Hypothalamus (tissue), 51 donors: ENCODE results near the gene LYSMD4.
A peak's percentile ranks its signal among the peaks of the same experiment; 100 is the strongest.

Experiments
- DNase-seq, 51 donors: peaks; one replicate each; lab custom pipeline; 2025; lab: John Stamatoyannopoulos, UW

LYSMD4 gene

DNA sequence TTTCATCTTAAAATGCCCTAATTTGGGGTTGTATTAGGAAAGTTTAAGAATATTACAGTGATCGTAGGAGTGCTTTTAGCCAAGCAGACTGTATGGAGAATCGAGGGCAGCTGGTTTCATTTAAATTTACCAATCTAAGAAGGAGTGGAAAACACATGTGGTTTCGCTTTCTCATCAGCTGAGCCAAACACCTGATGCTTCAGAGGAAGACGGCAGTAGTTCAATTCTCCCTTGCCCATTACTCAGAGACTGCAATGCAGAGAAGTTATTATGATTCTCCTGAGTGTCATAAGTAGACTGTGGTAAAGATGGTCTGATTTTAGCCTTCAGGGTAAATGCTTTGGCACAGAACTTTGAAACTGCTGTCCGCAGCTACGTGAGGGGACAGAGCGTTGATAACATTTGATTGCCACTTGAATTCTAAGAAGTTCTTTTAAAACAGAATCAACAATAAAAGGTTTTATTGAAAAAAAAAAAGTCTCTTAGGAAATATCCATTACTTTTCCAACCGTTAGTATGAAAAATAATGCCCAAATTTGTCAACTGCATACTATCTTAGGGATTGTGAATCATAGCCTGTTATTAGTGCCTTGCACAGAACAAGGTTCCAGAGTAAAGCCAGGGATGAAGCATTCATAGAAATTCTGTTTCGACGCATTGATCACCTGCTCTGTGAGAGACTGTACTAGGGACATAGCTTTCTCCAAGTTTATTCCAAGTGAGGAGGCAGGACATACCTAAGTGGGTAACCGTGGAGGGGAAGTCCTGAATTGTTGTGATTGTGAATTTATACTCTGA, 25.6 kb downstream of the LYSMD4 start:
- DNase-seq: no peak

DNA sequence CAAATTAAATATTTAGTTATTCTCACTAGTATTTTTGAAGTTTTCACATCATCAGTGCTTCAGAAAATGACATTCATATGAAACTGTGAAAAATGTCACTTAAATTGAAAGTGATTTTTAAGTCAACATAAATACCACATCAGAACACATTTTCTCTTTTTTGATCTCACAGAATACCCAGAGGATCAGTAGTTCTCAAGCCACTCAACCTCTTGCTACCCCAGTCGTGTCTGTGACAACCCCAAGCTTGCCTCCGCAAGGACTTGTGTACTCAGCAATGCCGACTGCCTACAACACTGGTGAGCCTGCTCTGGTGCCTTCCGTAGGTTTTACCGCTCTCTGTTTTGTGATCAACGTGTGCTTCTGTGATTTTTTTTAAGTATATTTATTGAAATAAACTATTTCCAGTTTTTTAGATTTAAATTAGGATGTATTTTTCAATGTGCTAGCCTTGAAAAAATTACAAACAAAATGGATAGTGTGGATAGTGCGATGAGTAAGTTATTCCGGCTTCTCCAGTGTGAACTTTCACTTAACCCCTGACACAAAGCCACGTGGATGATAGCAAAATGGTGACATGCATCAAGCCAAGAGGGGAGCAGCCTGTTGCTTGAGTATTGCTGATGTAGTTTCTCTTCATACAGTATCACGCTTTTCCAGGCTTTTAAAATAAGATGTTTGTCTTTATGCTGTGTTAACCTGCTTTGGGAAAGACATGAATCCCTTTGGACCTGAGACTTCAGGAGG, 26.5 kb downstream of the LYSMD4 start:
- no peak for DNase-seq

DNA sequence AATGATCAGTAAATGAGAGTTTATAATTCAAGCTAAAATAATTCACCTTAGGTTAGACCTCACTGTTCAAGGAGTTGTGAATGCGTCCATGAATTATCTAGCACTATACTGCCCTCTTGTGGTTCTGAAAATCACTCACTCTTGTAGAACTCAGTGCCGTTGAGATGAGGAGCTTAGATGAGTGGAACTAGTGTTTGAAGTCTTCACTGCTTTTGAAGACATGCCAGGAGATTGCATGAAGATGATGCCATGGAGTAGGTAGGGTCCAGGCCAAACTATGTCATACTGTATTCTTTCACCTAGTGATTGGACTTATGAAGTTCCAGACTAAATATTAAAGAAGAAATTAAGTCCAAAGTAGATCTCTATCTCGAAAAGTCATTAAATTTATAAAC, 28.8 kb downstream of the LYSMD4 start:
- peak in 8 of 51 donors; percentile 14 to 71 (median 27) for DNase-seq

DNA sequence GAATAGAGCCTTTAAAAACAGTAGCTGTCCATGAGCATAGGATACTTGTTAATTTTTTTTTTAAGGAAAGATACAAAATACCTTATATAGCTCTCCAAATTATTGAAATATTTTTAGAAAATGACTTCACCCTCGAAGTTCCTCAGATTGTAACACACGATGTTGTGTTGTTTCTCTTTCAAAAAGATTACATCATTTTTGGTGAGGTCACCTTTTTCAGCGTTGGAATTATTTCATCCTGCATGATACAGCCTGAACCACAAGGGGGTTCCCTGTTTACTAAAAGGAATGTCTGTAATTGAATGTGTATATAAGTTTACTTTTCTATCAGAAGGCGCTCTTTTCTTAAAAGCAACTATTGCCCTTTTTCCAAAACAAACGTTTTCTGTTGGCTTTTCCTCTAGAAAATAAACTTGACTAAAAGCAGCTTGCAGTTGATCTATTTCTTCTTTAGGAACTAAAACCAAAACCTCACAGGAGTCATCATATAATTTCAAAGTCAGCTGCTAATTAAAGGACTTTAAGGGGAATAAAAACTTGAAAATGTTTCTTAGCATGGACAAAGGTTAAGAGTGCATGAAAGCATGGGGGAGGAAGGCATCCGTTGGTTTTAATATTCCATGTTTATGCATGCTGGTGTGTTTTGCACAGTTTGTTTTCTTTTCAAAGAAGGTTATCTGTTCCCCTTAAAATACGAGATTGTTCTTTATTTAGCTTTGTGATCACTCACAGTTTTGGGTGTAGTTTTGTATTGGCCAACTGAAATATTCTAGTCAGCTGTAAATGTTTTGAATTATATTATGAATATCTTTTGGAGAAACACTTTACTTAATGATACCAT, 29.4 kb downstream of the LYSMD4 start:
- peak in 1 of 51 donors; percentile 54 for DNase-seq

DNA sequence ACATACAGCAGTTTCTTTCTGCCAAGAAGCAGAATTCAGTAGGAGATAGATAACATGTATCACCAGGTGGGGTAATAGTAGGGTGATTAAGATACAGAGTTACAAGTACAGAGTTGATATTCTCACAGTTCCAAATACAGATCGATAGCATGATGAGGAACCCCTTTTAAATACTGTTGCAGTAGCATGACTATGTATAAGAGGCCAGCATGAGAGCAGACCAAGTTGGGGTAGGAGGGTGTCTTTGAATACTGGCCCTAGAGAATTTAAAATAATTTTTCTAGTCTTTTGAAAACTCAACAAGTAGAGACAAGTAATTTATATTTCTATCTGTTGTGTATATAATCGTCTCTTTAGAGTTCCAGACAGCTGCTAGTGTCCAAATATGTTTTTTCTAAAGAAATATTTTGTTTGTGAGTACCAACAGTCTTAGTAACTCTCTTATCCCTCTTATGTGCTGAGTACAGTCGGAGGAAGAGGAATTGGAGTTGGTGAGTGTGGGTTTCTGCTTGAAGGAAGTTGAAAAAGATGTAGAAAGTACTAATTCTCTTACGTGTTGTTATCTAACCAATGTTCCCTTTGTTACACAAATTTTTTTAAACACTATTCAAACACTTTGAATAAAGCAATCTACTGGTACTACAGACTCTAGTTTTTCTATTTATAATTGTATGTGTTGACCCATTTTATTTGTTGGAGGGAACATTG, 30.2 kb downstream of the LYSMD4 start:
- DNase-seq: no peak

DNA sequence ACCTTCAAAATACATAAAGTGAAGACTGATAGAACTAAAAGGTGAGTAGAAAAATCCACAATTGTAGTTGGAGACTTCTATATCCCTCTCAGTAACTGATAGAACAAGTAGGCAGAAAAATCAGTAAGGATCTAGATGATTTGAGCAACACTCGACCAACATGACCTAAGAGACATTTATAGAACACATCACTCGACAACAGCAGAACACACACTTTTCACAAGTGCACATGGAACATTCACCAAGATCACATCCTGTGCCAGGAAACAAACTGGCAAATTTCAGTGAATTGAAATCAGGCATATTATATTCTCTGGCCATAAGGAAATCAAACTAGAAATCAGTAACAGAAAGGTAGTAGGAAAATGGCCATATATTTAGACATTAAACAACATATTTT, 37.1 kb downstream of the LYSMD4 start:
- DNase-seq: no peak

DNA sequence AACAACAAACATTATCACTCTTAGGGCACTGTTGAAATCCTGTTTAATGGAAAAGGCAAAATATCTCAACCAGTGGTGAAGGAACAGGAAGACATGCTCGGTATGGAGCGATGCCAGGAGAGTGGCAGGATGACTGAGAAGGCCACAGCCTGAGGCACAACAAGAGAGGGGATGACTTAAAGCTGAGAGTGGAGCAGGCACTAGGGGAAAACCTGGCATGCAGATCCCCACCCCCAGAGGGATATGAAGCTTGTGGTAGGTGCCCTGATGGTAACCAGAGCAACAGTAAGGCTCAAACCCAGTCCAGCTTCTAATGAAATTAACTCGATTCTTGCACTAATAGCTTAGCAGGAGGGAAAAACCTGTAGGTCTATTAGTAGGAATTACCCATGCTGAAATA, 40.4 kb downstream of the LYSMD4 start:
- DNase-seq: no peak

DNA sequence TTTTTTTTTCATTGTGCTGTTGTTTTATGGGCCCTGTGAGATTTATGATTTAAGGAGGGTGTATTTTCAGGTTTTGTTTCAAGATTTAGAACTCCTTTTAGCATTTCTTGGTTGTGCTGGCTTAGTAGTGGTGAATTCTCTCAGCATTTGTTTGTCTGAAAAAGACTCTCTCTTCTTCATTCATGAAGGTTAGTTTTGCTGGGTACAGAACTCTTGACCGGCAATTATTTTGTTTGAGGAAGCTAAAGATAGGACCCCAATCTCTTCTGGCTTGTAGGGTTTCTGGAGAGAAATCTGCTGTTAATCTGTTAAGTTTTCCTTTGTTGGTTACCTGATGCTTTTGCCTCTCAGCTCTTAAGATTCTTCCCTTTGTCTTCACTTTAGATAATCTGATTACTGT, 46.9 kb downstream of the LYSMD4 start:
- no peak for DNase-seq

DNA sequence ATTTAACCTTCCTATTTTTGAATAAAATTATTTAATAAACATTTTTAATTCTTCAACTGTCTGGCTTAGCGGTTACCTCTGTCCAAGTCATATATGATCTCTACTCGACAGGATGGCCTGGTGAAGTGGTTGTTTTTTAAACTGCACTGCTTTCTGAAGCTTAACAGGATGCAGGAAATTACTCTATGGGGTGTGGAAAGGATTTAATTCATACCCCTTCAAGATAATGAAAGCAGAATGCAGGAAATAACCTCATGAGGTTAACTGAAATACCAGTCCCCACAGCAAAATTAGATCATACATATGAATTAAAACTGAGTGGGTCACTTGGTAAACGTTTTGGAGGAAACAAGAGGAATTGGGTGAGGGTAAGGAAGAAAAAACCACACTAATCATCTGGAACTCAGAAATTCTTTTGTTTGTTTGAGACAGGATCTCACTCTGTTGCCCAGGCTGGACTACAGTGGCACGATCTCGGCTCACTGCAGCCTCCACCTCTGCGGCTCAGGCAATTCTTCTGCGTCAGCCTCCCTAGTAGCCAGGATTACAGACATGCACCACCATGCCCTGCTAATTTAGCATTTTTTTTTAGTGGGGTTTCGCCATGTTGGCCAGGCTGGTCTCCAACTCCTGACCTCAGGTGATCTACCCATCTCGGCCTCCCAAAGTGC, 50.1 kb downstream of the LYSMD4 start:
- no peak for DNase-seq

DNA sequence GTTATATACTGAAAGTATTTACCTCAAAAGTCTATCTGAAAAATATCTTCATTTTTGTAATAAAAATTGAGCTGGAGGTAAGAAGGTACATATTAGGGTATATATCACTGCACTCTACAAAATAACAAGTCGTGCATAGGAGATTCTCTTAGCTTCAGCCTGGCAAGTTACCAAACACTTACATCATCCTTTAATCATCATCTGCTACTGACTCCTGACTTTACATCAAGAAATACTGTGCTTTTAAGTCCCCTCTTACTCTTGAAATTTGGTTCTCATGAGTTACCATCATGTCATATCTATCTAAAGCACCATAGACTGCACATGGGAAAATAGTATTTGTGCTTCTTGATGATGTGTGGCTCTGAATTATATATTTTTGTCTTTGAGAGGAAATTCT, 50.8 kb downstream of the LYSMD4 start:
- DNase-seq: no peak

DNA sequence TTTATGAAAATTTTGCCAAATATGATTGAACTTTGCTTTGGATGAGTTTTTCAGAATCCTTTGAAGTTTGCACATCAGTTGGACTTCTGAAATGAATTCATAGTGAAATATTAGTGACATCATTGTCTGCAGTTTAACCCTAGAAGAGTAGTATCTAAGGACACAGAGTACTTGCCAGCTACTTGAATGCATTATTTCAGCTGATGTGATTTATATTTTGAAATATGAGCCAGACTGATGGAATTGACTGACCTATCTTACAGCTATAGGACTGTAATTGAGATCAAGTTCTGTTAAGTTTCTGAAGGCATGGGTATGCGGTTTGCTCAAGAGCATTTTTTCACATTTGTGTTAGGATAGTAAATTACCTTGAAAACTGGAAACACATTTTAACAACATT, 51.2 kb downstream of the LYSMD4 start:
- no peak for DNase-seq

DNA sequence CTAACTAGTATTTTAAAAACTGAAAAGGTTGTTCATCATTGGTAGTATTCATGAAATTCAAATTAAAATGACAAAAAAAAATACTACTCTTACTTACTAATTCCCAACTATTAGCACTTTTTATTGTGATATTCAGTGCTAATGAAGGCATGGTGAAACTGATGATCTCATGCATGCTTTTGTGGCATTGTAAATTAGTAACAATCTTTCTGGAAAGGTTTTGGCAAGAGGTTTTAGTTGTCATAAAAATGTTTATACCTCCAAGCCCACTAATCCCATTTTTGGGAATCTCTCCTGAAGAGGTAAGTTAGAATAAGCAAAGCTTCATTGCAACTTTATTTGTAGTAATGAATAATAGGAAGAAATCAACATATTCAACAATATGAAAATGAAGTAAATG, 53.0 kb downstream of the LYSMD4 start:
- no peak for DNase-seq

DNA sequence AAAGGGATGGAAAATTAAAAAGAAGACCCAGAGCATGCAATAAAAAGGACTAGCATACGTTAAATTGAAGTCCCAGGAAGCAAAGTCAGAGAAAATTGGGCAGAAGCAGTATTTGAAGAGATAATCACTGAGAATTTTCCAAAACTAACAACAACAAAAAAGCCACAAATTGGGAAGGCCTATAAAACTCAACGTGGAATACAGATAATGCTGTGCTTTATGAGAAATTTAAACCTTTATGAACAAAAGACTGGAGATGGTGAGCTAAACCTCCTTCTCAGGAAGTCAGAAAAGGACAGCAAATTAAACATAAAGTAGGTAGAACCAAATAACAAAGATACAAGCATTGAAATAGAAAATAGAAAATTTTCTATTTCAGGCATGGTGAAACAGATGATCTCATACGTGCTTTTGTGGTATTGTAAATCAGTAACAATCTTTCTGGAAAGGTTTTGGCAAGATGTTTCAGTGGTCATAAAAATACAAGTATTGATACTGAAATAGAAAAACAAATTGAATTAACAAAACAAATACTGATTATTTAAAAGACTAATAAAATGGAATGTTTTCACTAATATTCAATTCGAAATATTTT, 55.6 kb downstream of the LYSMD4 start:
- no peak for DNase-seq
